SK-N-MC (cell line): Measurements from ENCODE around the gene PLA2G2A.
"Not testable (repeated sequence)": the region's sequence is repeated elsewhere in the genome, so short reads cannot be mapped to it uniquely, and the experiment has no call there.

ENCODE experiments used
- DNase-seq: peaks from one replicate; pipeline ENCODE4 v3.0.0-alpha.2; 2011; ENCODE audit warnings: low read depth, low spot score
- H3K27ac ChIP-seq: fragments of 200-600 bp; sonication (generic); 2 replicates; pipeline ENCODE4 v1.5.1; 2016; ENCODE audit warnings: mixed run types
- H3K36me3 ChIP-seq: fragments of 200-600 bp; sonication (generic); 2 replicates; pipeline ENCODE4 v1.6.1; 2017; ENCODE audit warnings: antibody characterized with exemption, low read length, mixed read lengths; ENCODE audit not compliant: insufficient read depth
- H3K4me3 ChIP-seq: fragments of 200-600 bp; sonication (generic); 2 replicates; pipeline ENCODE4 v1.5.1; 2016
- H3K9ac ChIP-seq: fragments of 200-600 bp; sonication (generic); 2 replicates; pipeline ENCODE4 v1.8.0; 2017; ENCODE audit warnings: mixed run types, mixed read lengths; ENCODE audit not compliant: insufficient read length
- H3K9me3 ChIP-seq: fragments of 200-600 bp; sonication (generic); 2 replicates; pipeline ENCODE4 v1.6.1; 2017; ENCODE audit warnings: low read depth, mild to moderate bottlenecking, antibody characterized with exemption, low read length, moderate library complexity, mixed read lengths
- EZH2 ChIP-seq: fragments of 200-600 bp; sonication (generic); IDR thresholded peaks from one replicate; pipeline ENCODE4 v1.6.1; 2017; ENCODE audit warnings: antibody characterized with exemption
- FOXP2 ChIP-seq: optimal IDR thresholded peaks from 2 replicates; pipeline ENCODE3; 2011; ENCODE audit warnings: mild to moderate bottlenecking, moderate library complexity; ENCODE audit not compliant: insufficient read depth; ENCODE audit errors: extremely low read length, control extremely low read depth
- POLR2AphosphoS5 ChIP-seq: IDR thresholded peaks from 2 replicates; pipeline ENCODE4 v1.6.1; 2012; ENCODE audit warnings: mild to moderate bottlenecking, low read depth, low read length, borderline replicate concordance

Gene PLA2G2A

DNA sequence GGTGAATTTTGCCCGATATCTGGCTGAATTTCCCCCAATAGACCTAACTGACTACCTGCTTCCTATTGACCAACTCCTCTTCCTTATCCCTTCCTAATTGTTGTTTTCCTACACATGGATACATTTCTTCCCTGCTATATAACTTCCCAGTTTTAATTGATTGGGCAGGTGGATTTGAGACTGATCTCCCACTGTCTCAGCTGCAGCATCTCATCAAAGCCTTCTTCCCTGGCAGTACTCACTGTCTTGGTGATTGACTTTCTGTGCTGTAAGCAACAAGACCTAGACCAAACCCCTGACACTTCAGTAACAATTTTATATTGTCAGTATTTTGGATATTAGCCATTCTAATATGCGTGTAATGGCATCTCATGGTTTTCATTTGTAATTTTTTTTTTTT, 11.3 kb upstream of the PLA2G2A start:
- no peak for DNase-seq
- H3K4me3 ChIP-seq, result no peak overlapping the region
- no peak overlapping the region for H3K27ac ChIP-seq
- TF ChIP-seq EZH2, result no peak
- no peak for TF ChIP-seq POLR2AphosphoS5
- TF ChIP-seq FOXP2, result no peak
- H3K36me3 ChIP-seq, result no peaks in the 10 kb centered on the region
- H3K9ac ChIP-seq, result no peak overlapping the region
- no peaks in the 10 kb centered on the region for H3K9me3 ChIP-seq

DNA sequence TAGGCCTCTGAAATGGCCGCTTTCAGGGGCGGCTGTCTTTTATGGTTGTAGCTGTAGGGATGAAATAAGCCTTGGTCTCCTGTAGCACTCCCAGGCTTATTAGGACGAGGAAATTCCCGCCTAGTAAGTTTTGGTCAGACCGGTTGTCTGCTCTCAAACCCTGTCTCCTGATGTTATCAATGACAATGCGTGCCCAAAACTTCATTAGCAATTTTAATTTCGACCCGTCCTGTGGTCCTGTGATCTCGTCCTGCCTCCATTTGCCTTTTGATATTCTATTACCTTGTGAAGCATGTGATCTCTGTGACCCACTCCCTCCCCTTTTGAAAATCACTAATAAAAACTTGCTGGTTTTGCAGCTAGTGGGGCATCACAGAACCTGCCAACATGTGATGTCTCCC, 10.8 kb upstream of the PLA2G2A start:
- H3K4me3 ChIP-seq, DNase-seq, H3K9ac ChIP-seq, H3K9me3 ChIP-seq, H3K36me3 ChIP-seq, H3K27ac ChIP-seq: not testable (repeated sequence)

DNA sequence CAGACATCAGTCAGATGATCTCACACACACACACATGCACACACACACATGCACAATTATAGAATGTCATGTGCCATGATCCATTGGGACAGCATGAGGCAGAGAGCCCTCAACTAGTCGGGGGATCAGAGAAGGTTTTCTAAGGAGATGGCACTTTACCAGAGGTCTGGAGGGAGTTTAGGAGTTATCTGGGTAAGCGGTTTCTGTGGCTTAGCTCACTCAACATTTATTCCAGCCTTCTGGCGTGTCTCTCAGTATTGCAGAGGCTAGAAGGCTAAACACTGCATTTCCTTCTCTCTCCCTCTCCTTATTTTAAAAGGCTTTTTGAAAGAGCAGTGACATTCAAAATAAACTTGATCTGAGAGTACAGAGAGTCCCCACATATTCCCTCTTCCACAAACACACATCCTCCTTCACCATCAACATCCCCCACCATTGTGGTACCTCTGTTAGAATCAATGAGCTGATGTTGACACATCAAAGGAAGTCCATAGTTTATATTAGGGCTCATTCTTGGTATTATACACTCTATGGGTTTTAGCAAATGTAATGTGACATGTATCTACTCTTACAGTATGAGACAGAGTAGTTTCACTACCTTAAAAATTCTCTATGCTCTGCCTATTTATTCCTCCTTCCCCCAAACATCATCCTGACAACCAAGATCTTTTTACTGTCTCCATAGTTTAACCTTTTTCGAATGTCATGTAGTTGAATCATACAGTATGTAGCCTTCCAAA, 9.0 kb upstream of the PLA2G2A start:
- TF ChIP-seq EZH2 (no peak), POLR2AphosphoS5 (no peak), FOXP2 (no peak)
- H3K9me3 ChIP-seq, result no peaks in the 10 kb centered on the region
- H3K9ac ChIP-seq, result no peak overlapping the region
- H3K36me3 ChIP-seq, result no peaks in the 10 kb centered on the region
- no peak overlapping the region for H3K27ac ChIP-seq
- no peak for DNase-seq
- no peak overlapping the region for H3K4me3 ChIP-seq

DNA sequence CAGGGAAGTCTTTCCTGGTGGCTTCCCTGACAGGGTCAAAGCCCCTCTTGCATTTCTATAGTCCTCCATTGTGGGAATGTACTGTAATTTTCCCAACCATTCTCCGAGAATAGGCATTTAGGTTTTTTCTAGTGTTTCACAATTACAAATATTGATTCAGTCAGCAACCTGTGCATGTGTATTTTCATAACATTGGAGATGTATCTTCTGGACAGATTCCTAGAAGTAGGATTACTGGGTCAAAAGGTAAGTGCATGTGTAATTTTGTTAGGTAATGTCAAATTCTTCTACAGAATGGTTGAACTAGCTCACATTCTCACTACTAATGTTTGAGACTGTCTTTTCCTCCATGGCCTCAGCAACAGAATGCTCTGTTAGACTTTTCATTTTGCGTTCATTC, 8.3 kb upstream of the PLA2G2A start:
- Histone ChIP-seq H3K9ac (no peak overlapping the region), H3K9me3 (no peaks in the 10 kb centered on the region), H3K4me3 (no peak overlapping the region)

DNA sequence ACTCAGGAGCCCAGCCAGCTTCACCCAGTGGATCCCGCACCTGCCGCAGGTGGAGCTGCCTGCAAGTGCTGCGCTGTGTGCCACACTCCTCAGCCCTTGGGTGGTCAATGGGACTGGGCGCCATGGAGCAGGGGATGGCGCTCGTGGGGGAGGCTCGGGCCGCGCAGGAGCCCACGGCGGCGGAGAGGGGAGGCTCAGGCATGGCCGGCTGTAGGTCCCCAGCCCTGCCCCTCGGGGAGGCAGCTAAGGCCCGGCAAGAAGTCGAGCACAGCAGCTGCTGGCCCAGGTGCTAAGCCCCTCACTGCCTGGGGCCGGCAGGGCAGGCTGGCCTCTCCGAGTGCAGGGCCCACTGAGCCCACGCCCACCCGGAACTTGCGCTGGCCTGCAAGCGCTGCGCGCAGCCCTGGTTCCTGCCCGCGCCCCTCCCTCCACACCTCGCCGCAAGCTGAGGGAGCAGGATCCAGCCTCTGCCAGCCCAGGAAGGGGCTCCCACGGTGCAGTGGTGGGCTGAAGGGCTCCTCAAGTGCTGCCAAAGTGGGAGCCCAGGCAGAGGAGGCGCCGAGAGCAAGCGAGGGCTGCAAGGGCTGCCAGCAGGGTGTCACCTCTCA, 5.1 kb upstream of the PLA2G2A start:
- not testable (repeated sequence) for H3K27ac ChIP-seq, DNase-seq, H3K9ac ChIP-seq, H3K36me3 ChIP-seq, H3K9me3 ChIP-seq, H3K4me3 ChIP-seq

More for the DNA sequence above, 8.3 kb upstream of the PLA2G2A start:
- TF ChIP-seq POLR2AphosphoS5, result no peak
- no peak for TF ChIP-seq FOXP2
- TF ChIP-seq EZH2, result no peak
- DNase-seq, result no peak
- Histone ChIP-seq H3K27ac (no peak overlapping the region), H3K36me3 (no peaks in the 10 kb centered on the region)

DNA sequence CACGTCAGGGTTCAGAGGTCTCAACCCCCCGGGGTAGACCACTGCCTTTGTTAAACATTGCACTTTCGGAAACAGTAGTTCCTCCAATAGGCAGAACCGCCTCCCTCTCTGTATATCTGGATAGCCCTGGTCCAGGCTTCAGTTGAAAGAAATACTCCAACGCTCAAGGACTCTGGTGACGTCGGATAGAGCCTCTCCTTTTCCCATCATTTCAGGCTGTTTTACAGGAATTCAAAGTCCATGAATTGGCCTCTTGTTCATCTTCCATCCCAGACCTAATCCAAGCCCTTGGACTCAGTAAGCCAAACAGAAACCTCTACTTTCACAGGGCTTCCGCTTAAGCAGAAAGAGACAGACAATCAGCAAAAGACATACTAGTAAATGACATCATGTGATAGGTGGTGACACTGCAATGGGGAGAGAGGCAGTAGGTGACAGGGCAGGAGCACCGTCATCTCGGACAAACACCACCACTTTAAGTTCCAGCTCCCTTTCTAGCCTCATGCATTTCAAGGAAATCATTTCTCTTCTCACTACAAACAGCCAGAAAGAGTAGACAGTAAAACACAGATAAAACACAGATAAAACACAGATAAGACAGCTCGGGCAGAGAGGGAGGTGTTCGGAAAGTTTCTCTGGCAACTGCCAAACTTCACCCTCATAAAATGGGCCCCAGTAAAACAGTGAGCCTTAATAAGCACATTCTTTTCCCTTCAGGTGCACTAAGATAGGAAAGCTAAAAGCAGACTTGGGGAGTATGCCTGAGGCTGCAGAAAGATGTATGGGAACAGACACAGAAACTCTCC, 2.3 kb upstream of the PLA2G2A start:
- no peak for DNase-seq
- H3K9ac ChIP-seq, result no peak overlapping the region
- H3K36me3 ChIP-seq, result no peaks in the 10 kb centered on the region
- H3K27ac ChIP-seq, result no peak overlapping the region
- H3K9me3 ChIP-seq, result no peaks in the 10 kb centered on the region
- no peak overlapping the region for H3K4me3 ChIP-seq
- TF ChIP-seq EZH2 (no peak), FOXP2 (no peak), POLR2AphosphoS5 (no peak)

DNA sequence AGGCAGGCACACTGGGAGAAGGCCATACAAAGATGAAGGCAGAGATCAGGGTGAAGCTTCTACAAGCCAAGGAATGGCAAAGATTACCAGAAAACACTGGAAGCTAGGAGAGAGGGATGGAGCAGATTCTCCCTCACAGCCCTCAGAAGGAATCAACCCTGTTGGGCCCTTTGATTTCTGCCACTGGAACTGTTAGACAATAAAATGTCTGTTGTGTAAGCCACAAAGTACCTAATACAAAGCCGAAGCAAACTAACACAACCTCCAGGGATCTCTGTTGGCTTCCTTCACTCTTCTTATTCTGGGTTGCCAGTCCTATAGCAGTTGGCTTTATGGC, 1.7 kb upstream of the PLA2G2A start:
- Histone ChIP-seq H3K9me3 (no peaks in the 10 kb centered on the region), H3K27ac (no peak overlapping the region), H3K9ac (no peak overlapping the region), H3K36me3 (no peaks in the 10 kb centered on the region), H3K4me3 (no peak overlapping the region)
- TF ChIP-seq EZH2 (no peak), POLR2AphosphoS5 (no peak)
- no peak for DNase-seq

DNA sequence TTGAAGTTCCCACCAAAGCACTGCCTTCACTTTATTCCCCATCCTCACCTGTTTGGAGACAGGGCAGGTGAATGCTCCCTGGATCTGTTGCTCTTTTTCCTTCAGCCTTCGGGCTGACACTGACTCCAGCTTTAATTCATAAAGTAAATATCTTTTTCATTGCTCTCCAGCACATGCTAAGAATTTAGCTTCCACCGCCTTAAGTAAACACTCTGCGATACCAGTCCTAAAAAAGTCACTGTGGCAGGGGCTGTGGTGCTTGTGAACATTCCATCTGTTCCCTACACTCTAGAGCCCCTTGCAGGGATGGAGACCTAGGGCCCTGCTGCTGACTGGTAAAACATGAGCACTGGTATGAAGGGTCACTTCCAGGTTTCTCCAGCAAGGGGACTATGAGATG, 896 bp upstream of the PLA2G2A start:
- no peaks in the 10 kb centered on the region for H3K36me3 ChIP-seq
- H3K4me3 ChIP-seq, result no peak overlapping the region
- TF ChIP-seq POLR2AphosphoS5, result no peak
- no peaks in the 10 kb centered on the region for H3K9me3 ChIP-seq
- H3K27ac ChIP-seq, result no peak overlapping the region
- H3K9ac ChIP-seq, result no peak overlapping the region
- DNase-seq, result no peak

DNA sequence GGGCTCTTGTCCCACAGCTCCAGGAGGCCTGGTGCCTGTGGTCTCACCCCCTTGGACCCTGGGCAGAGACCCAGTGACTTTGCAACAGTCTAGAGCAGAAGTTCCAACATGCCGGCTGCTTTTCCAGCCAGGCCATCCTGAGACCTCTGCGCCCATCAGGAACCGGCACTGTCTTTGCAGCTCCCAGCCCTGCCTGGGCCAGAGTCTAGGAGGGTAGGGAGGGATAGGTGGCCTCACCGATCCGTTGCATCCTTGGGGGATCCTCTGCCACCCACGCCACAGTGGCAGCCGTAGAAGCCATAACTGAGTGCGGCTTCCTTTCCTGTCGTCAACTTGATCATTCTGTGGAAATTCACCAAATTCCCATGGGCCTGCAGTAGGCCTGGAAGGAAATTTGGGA, 1.3 kb downstream of the PLA2G2A start:
- Histone ChIP-seq H3K9me3 (no peaks in the 10 kb centered on the region), H3K27ac (no peak overlapping the region), H3K9ac (no peak overlapping the region), H3K36me3 (no peaks in the 10 kb centered on the region), H3K4me3 (no peak overlapping the region)
- no peak for DNase-seq
- TF ChIP-seq EZH2, result no peak
- TF ChIP-seq POLR2AphosphoS5, result no peak
- TF ChIP-seq FOXP2, result no peak
